Chondrocyte (in vitro differentiated cells): ENCODE data around the gene NUB1. TPM values are rescaled to one million over a fixed set of nuclear protein-coding genes. Genes with fewer than 3 reads are reported as not detected.
"Not testable (repeated sequence)": the region's sequence is repeated elsewhere in the genome, so short reads cannot be mapped to it uniquely, and the experiment has no call there.

Source experiments
- DNase-seq: peaks from one replicate; pipeline ENCODE4 v3.0.0; 2021; ENCODE audit warnings: mixed read lengths, low spot score
- H3K27ac Mint-ChIP-seq: one replicate; pipeline ENCODE4 v1.8.0; 2021; ENCODE audit warnings: mild to moderate bottlenecking, moderate library complexity, mixed read lengths; ENCODE audit not compliant: unreplicated experiment
- H3K27me3 Mint-ChIP-seq: 2 replicates; pipeline ENCODE4 v1.8.0; 2021; ENCODE audit warnings: low read depth, mixed read lengths
- H3K36me3 Mint-ChIP-seq: 2 replicates; pipeline ENCODE4 v1.8.0; 2021; ENCODE audit warnings: low read depth, mixed read lengths
- H3K4me1 Mint-ChIP-seq: 2 replicates; pipeline ENCODE4 v1.8.0; 2021; ENCODE audit warnings: low read depth, mild to moderate bottlenecking, mixed read lengths
- H3K4me3 Mint-ChIP-seq: one replicate; pipeline ENCODE4 v1.8.0; 2021; ENCODE audit warnings: mild to moderate bottlenecking, moderate library complexity, mixed read lengths; ENCODE audit not compliant: unreplicated experiment
- H3K9me3 Mint-ChIP-seq: 2 replicates; pipeline ENCODE4 v1.8.0; 2021; ENCODE audit warnings: low read depth, mixed read lengths
- CTCF ChIP-seq: fragments of 200-600 bp; sonication (generic); IDR thresholded peaks from 2 replicates; pipeline ENCODE4 v1.5.0; 2021; ENCODE audit warnings: antibody characterized with exemption, mild to moderate bottlenecking, moderate library complexity
- total RNA-seq: library from RNA; stranded (reverse); gene quantifications from 3 replicates; pipeline ENCODE4 v1.2.1, GENCODE V29; 2021

NUB1 gene
- total RNA-seq, 1 donor from 2014 or later, result 50.3 TPM

DNA sequence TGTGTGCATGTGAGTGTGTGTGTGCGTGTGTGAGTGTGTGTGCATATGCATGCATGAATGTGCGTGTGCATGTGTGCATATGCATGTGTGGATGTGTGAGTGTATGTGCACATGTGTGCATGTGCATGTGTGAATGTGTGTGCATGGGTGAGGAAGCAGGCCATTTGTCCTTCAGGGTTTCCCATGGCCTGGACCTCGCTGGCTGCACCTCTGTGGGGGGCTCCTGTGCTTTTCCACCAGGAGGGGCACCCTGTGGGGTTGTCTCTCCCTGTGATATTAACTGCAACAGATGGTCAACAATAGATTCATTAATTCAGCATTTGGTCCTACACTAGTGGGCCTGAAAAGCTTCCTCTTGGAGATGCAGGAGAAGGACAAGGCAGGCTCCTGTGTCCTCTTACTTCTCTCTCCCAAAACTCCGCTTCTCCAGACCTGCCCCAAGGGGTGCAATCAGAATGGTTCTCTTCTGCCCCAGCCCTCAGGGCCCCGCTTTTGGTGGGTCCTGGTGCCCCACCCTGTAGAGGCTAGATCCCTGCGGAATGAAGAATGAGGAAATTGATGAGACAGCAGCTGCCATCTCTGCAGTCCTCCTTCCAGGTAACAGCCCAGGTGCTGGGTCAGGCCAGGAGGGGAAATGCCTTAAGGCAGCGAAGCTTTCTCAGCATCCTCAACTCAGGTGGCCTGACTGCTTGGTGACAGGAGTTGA lies 41.5 kb upstream of the NUB1 start:
- no peak overlapping the region for H3K27ac Mint-ChIP-seq
- peaks cover 22% of the 10 kb centered on the region for H3K27me3 Mint-ChIP-seq
- no peak for TF ChIP-seq CTCF
- H3K4me3 Mint-ChIP-seq, result no peak overlapping the region
- H3K36me3 Mint-ChIP-seq, result peaks cover 4% of the 10 kb centered on the region
- H3K4me1 Mint-ChIP-seq, result peaks cover 8% of the 10 kb centered on the region
- H3K9me3 Mint-ChIP-seq, result peaks cover 4% of the 10 kb centered on the region
- no peak for DNase-seq

DNA sequence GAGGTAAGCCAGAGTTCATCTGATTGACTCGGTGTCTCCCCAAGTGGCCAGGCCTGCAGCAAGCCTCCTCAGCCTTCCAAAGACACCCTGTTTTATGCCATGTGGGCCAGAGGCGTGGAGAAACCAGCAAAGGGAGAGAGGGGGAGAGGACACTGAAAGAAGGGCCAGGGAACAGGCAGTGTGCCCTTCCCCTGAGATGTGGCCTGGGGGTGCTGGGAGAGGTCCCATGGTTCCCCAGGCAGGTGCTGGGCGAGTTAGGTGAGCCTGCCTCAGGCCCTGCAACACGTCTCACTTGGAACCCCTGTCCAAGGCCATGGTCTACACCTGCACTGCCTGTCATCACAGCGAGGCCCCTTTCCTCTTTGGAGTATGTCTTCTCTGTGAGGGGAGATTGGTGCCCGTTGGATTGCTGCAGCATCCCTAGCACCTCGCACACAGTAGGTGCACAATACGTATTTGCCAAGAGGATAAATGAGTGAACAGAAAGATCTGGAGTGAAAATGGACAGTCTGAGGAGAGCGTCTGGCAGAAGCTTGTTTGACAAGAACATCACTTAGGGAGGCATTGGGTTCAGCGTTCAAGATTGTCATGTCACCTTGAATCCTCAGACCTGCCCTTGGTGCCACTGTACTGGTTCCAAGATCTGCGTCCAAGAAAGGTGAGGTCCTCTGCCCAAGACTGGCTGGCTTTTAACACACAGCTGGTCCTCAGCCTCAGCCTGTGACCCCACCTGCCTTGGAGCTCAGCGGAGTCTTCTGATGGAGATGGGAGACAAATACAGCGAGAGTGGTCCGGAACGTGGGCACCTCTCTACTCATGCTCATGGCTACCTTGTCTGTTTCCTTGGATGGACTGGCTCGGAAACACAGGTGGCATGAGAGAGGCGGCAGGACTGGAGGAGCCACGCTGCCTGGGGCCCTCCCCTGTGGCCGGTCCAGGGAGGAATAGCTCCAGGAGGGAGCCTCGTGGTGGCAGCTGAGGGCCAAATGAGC lies 39.8 kb upstream of the NUB1 start:
- Mint-ChIP-seq H3K27ac (no peak overlapping the region), H3K4me3 (no peak overlapping the region), H3K36me3 (peaks cover 1% of the 10 kb centered on the region), H3K27me3 (peaks cover 24% of the 10 kb centered on the region), H3K4me1 (peaks cover 8% of the 10 kb centered on the region), H3K9me3 (peaks cover 4% of the 10 kb centered on the region)
- TF ChIP-seq CTCF, result no peak
- DNase-seq, result no peak

GRCh38 chr7:151304251-151304650 lies 37.4 kb upstream of the NUB1 start:
- Mint-ChIP-seq H3K27me3 (peaks cover 21% of the 10 kb centered on the region), H3K4me1 (peaks cover 11% of the 10 kb centered on the region)
- H3K36me3 Mint-ChIP-seq, DNase-seq, H3K4me3 Mint-ChIP-seq, H3K9me3 Mint-ChIP-seq, H3K27ac Mint-ChIP-seq: not testable (repeated sequence)

GRCh38 chr7:151304856-151305255 lies 36.8 kb upstream of the NUB1 start:
- Mint-ChIP-seq H3K4me1 (peaks cover 14% of the 10 kb centered on the region), H3K36me3 (peaks cover 1% of the 10 kb centered on the region), H3K9me3 (peaks cover 4% of the 10 kb centered on the region), H3K4me3 (peak overlapping the region; percentile 46), H3K27ac (no peak overlapping the region), H3K27me3 (peaks cover 22% of the 10 kb centered on the region)
- no peak for DNase-seq
- no peak for TF ChIP-seq CTCF

DNA sequence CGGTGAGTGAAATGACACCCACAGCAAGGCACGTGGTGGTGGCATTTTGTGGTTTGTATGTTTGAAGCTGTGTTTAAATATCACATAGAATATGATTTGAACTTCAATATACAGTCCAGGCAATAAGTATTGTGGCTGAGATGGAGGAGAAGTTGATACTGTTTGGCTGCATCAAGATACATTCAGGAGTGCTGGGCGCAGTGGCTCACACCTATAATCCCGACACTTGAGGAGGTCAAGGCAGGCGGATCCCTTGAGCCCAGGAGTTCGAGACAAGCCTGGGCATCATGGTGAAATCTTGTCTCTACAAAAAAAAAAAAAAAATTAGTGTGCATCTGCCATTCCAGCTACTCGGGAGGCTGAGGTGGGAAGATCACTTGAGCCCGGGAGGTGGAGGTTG lies 35.2 kb upstream of the NUB1 start:
- Mint-ChIP-seq H3K9me3 (no peaks in the 10 kb centered on the region), H3K27ac (no peak overlapping the region), H3K27me3 (peaks cover 18% of the 10 kb centered on the region), H3K36me3 (no peaks in the 10 kb centered on the region), H3K4me3 (no peak overlapping the region), H3K4me1 (peaks cover 14% of the 10 kb centered on the region)
- no peak for DNase-seq
- TF ChIP-seq CTCF, result no peak
